T47D (cell line): Measurements from ENCODE around the gene PDSS2.
"Not testable (repeated sequence)": the region's sequence is repeated elsewhere in the genome, so short reads cannot be mapped to it uniquely, and the experiment has no call there.

Experiments
- DNase-seq, 2 experiments: peaks; one replicate each; pipeline versions ENCODE4 v3.0.0 to v3.0.0-alpha.2; 2011 to 2012; ENCODE audit warnings: low read depth in 1 of 2, low spot score in 1 of 2
- JUND ChIP-seq: IDR thresholded peaks from 2 replicates; pipeline ENCODE4 v1.6.1; 2012; ENCODE audit warnings: low read depth
- in situ Hi-C: cut with HindIII; loops from 2 replicates; pipeline ENCODE4 v1.10.0; 2016; ENCODE audit warnings: low sequenced_read_pairs, low pct_unique_long_range_greater_than_20kb

Gene PDSS2

DNA sequence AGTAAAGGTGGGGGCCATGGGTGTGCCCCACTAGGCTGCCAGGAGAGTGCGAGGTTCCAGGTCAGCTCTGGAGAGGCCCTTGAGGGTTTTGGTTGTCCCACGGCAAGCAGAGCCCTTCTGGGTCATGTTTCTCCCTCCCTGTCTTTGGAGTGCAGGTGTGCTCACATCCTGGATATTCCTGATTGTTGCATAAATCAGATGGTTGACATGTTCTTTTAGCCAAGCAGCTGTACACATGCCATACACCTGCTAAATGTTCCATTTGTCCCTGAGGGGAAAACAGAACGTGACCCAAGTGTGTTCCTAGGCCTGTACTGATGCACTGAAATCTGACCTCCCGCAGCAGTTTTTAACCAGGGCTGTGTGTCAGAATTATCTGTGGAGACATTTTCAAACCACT is 266.5 kb downstream of the PDSS2 start:
- no peak for DNase-seq
- in situ Hi-C loops, result no loop called here
- no peak for TF ChIP-seq JUND

DNA sequence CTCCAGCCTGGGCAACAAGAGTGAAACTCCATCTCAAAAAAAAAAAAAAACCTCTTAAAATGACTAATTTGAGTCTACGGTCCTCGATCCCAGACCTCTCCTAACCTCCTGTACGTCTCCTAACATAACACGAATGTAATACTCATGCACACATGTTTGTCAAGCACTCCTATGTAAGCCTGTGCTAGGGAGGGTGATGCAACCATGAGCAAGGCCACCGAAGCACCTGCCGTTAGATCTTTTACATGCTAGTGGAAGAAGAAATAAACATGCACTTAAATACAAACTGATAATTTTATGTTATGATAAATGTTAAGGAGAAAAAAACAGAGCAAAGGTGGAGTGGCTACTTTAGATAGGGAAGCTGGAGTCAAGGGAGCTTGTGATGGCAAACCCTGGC is 271.7 kb downstream of the PDSS2 start:
- TF ChIP-seq JUND, result no peak
- DNase-seq, result no peak
- in situ Hi-C loops, result no loop called here

DNA sequence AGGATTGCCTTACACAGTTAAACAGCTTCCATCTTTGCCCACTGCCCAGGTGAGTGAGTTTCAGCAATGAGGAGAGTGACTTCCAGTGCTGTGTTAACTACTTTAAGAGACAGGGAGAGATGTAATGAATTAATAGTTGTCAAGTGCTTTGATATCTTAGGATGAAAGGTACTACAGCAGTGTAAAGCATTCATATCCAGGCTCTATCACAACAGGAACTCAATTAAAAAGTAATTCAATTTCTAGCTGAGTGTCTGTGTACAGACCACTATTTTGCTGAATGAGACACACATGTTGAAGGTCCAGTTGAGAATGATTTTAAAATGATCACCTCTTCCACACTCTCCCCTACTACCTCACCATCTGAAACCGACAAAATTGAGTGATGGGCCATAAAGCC is 273.3 kb downstream of the PDSS2 start:
- in situ Hi-C loops, result no loop called here
- no peak for DNase-seq
- TF ChIP-seq JUND, result no peak

DNA sequence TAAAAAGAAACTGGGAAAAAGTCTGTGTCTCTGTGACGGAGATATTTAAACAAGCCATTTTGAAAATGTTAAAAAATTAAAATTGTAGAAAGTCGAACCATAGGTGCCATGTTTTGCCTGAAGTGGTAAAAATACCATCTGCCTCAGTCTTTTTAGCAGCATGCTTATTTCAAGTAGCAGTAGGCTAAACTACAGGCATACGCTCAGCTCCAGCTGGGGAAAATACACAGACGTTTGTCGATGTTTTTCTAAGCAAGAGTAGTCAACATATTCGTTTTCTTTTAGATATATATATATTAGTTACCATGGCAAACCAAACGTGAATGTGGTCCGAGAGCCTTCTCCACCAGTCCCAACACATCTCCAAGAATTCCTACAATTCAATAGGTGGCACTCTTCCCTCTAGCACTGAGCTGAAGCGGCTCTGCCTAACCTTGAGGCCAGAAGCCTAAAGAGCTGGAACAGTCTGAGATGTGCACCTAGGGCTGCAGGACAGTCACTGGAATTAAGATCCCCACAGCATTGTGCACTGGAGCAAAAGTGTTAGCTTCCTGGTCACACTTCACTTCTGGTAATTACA is 273.9 kb downstream of the PDSS2 start:
- TF ChIP-seq JUND, result no peak
- peak in 1 of 2 experiments; percentile 48 for DNase-seq
- in situ Hi-C loops, result no loop called here

DNA sequence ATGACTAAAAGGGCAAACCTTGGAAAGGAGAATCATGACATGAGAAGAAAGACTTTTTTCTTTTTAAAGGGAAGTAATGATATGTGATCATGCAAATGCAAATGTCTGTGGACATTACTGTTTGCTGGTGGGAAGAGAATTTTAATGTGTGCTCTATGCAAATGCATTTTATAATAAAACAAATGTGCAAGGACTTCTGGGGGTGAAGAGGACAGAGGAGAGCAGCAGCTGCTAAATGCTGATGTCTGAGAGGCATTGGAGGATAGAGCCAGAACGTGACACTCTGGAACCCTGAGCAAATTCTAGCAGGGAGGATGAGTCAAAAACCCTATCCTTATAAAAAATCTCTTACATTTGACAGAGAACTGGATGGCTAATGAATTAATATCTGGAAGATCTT is 274.9 kb downstream of the PDSS2 start:
- in situ Hi-C loops, result no loop called here
- TF ChIP-seq JUND, result no peak
- no peak for DNase-seq

DNA sequence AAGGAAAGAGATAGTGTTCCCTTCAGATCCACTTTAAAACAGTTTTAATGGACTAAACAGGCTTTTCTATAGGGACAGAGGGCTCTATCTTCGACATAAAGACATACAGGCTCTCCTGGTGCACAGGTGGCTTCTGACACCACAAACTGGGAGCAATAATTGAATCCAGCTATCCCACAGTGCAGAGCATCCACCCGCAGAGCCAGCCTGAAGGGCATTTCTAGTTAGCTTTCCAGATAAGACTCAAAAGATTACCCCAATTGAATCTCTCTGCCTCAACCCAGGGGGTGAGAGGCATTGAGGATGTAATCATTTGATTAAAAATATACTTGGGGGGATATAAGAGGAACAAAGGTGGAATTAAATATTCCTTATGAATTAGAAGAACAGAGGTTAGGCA is 279.3 kb downstream of the PDSS2 start:
- in situ Hi-C loops, result no loop called here
- no peak for TF ChIP-seq JUND
- DNase-seq, result no peak

DNA sequence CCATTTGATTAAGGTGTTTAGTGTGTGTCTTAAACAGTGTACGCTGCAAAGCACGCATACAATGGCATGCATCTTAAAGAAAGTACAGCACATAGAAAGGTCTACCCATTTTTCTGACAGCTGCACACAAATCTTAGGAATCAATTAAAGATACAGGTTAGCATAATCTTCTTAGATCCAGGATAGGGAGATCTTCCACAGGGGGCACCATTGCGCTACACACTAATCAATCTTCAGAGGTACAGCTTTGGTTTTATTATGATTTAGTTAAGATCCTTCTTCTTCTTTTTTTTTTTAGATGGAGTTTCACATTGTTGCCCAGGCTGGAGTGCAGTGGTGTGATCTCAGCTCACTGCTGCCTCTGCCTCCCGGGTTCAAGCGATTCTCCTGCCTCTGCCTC is 280.4 kb downstream of the PDSS2 start:
- no peak for TF ChIP-seq JUND
- in situ Hi-C loops, result no loop called here

DNA sequence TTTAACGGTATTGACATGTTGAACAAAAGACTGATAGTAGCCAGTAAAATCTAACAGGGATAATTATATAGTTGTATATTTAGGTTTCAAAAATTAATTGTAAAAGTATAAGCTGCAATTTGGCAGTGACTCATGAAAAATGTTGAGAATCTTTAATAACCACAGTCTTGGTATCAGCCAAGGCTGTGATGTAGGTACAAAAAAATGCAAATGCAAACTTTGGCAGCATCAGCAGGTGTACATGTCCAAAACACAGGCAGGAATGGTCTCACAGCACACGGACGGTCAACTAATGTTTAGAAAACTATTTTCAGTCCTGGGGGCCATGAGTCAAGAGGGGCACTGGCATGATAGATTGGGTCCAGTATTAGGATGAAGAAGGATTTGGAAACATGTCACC is 285.6 kb downstream of the PDSS2 start:
- TF ChIP-seq JUND, result no peak
- no peak for DNase-seq
- in situ Hi-C loops, result no loop called here

More for the DNA sequence above, 280.4 kb downstream of the PDSS2 start:
- DNase-seq, result no peak

DNA sequence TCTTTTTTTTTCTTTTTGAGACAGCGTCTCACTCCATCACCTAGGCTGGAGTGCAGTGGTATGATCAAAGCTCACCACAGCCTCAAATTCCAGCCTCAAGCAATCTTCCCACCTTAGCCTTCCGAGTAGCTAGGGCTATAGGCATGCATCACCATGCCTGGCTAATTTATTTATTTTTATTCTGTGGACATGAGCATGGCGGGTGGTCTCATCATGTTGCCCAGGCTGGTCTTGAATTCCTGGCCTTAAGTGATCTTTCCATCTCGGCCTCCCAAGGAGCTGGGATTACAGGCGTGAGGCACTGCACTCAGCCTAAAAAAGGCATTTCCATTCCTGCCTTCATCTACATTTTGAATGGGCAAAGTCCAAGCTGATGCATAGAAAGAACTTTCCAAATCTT is 287.9 kb downstream of the PDSS2 start:
- no peak for TF ChIP-seq JUND
- in situ Hi-C loops, result no loop called here
- DNase-seq, result no peak

DNA sequence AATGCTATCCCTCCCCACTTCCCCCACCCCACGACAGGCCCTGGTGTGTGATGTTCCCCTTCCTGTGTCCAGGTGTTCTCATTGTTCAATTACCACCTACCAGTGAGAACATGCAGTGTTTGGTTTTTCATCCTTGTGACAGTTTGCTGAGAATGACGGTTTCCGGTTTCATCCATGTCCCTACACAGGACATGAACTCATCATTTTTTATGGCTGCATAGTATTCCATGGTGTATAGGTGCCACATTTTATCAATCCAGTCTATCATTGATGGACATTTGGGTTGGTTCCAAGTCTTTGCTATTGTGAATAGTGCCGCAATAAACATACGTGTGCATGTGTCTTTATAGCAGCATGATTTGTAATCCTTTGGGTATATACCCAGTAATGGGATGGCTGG is 295.1 kb downstream of the PDSS2 start:
- DNase-seq, in situ Hi-C loops: not testable (repeated sequence)

DNA sequence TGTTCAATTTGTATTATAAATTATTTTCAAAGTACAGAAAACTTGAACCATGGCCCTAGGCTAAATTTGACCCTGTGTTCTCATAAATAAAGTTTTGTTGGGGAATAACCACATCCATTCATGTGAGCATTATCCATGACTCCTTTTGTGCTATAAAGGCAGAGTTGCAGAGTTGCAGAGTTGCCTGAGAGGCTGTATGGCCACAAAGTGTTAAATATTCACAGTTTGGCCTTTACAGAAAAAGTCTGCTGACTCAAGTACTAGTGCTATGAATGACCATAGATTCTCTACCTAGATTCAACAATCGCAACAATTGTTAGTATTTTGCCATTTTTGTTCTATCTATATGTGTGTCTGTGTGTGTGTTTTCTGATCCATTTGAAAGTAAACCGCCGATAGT is 297.8 kb downstream of the PDSS2 start:
- DNase-seq, result no peak
- TF ChIP-seq JUND, result no peak

DNA sequence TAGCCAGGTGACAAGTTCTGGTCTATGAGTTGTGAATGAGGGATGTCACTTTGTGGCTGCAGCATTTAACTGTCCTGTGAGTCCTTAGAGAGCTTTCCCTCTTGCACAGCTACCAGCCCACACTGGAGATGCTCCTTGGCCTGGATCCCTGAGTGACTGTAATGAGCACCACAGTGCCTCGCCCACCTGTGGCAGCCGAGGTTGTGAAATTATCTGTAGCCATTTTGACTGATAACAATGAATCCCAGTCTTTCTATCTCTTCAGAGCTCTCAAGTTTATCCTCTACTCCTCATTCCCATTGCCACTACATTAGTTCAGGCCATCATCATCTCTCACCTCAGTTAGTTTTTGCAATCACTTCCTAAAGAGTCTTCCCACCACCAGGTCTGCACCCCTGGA is 302.7 kb downstream of the PDSS2 start:
- TF ChIP-seq JUND, result no peak
- DNase-seq, result no peak
- in situ Hi-C loops, result no loop called here

More for the DNA sequence above, 297.8 kb downstream of the PDSS2 start:
- in situ Hi-C loops, result no loop called here

DNA sequence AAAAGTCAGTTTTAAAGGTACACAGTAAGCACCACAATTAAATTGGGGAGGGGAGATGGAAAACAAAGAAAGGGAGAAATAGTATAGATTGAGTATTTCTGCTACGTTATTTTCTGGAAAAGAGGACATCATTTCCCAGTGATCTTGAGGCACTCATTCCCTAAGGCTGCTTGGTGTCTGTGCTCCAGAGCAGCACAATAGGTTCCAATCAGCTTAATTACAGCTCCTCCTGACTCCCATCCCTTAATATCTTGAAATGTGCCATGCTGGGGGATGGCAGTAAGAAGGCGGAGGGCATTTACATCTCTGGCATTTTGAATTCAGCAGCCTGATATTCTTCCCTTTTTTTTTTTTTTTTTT is 304.6 kb downstream of the PDSS2 start:
- DNase-seq, result no peak
- in situ Hi-C loops, result no loop called here
- TF ChIP-seq JUND, result no peak

DNA sequence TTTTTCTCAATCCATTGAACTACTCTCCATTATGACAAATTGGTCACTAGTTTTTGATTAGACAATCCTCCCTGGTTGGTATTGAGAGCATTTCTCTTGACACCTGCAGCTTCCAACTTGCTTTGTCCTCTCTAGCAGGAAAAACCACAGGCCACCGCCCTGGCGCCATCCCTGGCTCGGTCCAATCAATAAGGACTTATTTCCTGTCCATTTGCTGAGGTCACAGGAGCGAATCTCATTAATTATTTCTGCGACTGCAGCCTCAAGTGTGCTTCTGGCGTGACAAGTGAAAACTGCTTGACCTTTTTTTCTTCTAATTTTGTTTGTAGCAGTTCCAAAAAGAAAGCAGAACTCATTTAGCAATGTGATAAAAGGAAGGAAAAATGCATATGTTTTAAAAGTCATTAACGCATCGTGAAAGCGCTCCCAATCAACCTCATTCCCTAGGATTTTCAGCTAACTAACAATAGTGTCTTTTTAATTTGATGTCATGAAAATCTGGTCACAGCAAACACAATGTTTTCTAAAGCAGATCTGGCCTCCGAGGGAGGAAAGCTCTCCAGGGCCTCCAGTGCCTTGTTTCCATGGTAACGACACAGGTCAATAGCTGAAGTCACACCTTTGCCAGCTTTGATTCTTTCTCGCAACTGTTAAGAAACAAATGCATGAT is 305.1 kb downstream of the PDSS2 start:
- DNase-seq, result no peak
- TF ChIP-seq JUND, result no peak
- in situ Hi-C loops, result no loop called here
